IPS DF 6.9 (cell line): ENCODE data around the gene PIGBOS1.
"Not testable (repeated sequence)": the region's sequence is repeated elsewhere in the genome, so short reads cannot be mapped to it uniquely, and the experiment has no call there.

Experiments
- DNase-seq: peaks from one replicate; pipeline ENCODE4 v3.0.0-alpha.2; 2013; ENCODE audit warnings: low read depth, low spot score
- H3K27ac ChIP-seq: one replicate; pipeline ENCODE4 v1.5.1; 2013; ENCODE audit warnings: low read length, control low read depth
- H3K27me3 ChIP-seq: 2 replicates; pipeline ENCODE4 v1.6.1; 2013; ENCODE audit warnings: mild to moderate bottlenecking, low read length; ENCODE audit not compliant: control insufficient read depth, insufficient read depth
- H3K36me3 ChIP-seq: 2 replicates; pipeline ENCODE4 v1.6.1; 2013; ENCODE audit warnings: low read length; ENCODE audit not compliant: control insufficient read depth, insufficient read depth
- H3K4me1 ChIP-seq: 2 replicates; pipeline ENCODE4 v1.6.1; 2013; ENCODE audit warnings: low read length; ENCODE audit not compliant: control insufficient read depth, insufficient read depth
- H3K4me3 ChIP-seq: 2 replicates; pipeline ENCODE4 v1.5.1; 2013; ENCODE audit warnings: mild to moderate bottlenecking, low read length
- H3K9me3 ChIP-seq: 2 replicates; pipeline ENCODE4 v1.6.1; 2013; ENCODE audit warnings: low read length, inconsistent platforms; ENCODE audit not compliant: control insufficient read depth, insufficient read depth
- WGBS: extraction: QIAGEN DNeasy Blood & Tissue Kit; methylation state at CpG from one replicate; pipeline ENCODE4 v1.1.7; 2013; ENCODE audit warnings: mixed read lengths, missing lambda C conversion rate; ENCODE audit not compliant: insufficient read length, insufficient coverage; 5-methylcytosine and 5-hydroxymethylcytosine counted together

Gene PIGBOS1

GRCh38 chr15:55302801-55303200 lies 16.1 kb downstream of the PIGBOS1 start:
- H3K4me1 ChIP-seq, H3K36me3 ChIP-seq, H3K9me3 ChIP-seq, H3K4me3 ChIP-seq, H3K27ac ChIP-seq, H3K27me3 ChIP-seq, DNase-seq: not testable (repeated sequence)
- no CpG with 5 or more reads among the region's 32 CpGs for WGBS

DNA sequence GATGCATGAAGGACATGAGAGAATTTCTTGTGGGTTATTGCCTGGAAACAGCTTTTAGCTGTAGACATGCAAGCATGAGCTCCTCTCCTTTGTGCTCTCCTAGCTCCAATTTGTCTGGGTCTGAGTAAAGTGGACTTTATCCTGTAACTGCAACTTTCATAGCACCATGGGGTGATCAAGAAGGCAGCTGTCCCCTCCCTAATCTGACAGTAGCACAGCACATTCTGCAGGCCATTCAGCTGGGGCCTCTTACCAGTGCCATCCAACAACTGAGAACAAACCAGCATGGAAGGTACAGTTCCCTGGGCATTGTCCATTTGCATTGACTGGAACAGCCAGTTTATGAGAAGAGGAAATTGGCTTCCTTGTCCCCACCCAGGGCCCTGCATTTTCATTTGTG lies 21.6 kb downstream of the PIGBOS1 start:
- Histone ChIP-seq H3K27ac (no peak overlapping the region), H3K4me1 (no peaks in the 10 kb centered on the region), H3K9me3 (no peaks in the 10 kb centered on the region), H3K36me3 (no peaks in the 10 kb centered on the region), H3K4me3 (no peak overlapping the region), H3K27me3 (no peaks in the 10 kb centered on the region)
- DNase-seq: no peak

DNA sequence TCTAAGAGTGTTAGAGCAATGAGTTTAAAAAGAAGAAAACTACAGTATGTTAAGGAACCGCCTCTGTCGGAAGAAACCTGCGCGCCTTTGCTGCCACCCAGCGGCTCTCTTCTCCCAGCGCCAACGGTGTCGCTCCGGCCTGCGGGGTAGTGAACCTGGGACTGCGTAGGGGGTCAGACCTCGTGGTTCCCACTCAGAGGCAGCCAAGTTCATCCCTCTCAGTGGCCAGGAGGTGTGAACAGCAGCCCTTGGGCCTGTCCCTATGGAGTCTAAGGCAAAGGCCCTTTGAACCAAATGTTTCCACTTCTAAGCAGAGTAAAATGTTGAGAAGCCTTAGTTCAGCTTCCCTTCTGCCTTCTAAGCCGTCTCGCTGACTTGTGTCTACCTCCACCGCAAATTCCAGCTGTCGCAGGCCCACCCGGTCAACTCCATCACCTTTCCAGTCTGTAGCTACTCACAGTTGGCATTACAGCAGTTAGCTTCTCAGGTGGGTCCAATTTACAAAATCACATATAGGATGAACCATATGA lies 28.3 kb downstream of the PIGBOS1 start:
- Histone ChIP-seq H3K4me1 (peaks cover 3% of the 10 kb centered on the region), H3K36me3 (no peaks in the 10 kb centered on the region), H3K4me3 (no peak overlapping the region; the same call in 1 of the 2 replicates), H3K27me3 (no peaks in the 10 kb centered on the region), H3K27ac (no peak overlapping the region), H3K9me3 (no peaks in the 10 kb centered on the region)
- WGBS: no CpG with 5 or more reads among the region's 17 CpGs
- DNase-seq: peak; percentile 50

DNA sequence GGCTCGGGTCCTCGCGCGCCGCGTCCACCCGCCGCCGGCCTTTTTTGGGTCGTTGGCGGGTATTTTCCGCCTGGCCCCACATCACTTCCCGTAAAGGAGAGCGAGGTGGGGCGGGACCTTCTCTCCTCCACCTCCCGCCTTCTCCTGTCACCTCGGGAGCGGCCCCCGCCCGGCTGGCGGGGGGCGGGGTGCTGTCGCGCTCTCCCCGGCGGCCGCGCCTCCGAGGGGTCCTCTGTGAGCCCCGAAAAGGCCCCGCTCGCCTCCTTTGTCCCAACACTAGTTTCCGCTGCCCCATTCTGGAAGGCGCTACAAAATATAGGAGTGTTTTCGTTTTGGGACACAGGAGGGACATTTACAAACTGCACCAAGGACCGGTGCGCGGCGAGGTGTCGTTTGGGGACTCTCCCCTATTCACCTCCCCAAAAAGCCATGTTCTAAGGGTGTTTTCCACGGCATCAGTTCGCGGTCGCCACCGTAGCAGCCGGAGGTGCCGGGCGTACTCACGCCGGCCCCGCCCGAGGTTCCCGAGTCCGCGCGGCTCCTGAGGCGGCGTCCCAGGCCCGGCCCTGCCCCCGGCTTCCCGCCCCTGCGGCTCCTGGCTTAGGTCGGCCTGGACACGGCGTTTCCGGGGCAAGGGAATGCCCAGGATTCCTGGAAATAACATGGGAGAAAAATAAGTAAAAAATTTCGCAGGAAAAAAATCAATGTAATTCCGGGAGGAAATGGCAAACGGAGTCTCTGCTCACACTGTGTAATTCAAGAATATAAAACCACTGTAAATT lies 29.0 kb downstream of the PIGBOS1 start, which contains the start of gene RAB27A:
Gene RAB27A (minus strand): TSS at position 68 of the 782 bp plus-strand sequence. CDS start 54,879 bp downstream, outside the sequence.
- peak within 1 kb of the TSS; percentile 63; the same call in 1 of the 2 replicates for H3K4me3 ChIP-seq
- peaks cover 3% of the 10 kb centered on the region for H3K4me1 ChIP-seq
- no peaks in the 10 kb centered on the region for H3K27me3 ChIP-seq
- H3K9me3 ChIP-seq: no peaks in the 10 kb centered on the region
- H3K27ac ChIP-seq: no peak within 1 kb of the TSS
- no peaks in the 10 kb centered on the region for H3K36me3 ChIP-seq
- WGBS: no CpG with 5 or more reads among the region's 69 CpGs
- DNase-seq: peak; percentile 27

GRCh38 chr15:55289011-55289745 lies 29.7 kb downstream of the PIGBOS1 start:
- Histone ChIP-seq H3K4me1 (peaks cover 3% of the 10 kb centered on the region), H3K9me3 (no peaks in the 10 kb centered on the region), H3K27me3 (no peaks in the 10 kb centered on the region), H3K4me3 (peak overlapping the region; percentile 63; the same call in 1 of the 2 replicates), H3K36me3 (no peaks in the 10 kb centered on the region), H3K27ac (no peak overlapping the region)
- no CpG with 5 or more reads among the region's 37 CpGs for WGBS
- DNase-seq: no peak

DNA sequence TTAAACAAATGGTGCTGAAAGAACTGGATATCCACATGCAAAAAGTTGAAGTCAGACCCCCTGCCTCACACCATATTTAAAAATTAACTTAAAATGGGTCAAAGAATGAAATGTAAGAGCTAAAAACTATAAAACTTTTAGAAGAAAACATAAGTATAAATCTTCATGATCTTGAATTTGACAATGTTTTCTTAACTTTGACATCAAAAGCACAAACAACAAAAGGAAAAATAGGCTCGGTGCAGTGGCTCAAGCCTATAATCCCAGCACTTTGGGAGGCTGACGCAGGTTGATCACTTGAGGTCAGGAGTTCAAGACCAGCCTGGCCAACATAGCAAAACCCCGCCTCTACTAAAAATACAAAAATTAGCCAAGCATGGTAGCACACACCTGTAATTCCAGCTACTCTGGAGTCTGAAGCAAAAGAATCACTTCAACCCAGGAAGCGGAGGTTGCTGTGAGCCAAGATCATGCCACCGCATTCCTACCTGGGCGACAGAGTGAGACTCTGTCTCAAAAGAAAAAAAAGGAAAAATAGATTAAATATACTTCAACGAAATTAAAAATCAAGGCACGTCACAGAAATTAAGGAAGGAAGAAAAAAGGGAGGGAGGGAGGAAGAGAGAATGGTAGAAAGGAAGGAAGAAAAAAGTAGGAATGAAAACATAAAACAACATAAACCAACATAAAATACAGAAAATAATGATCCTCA lies 30.8 kb downstream of the PIGBOS1 start:
- Histone ChIP-seq H3K4me1 (peaks cover 3% of the 10 kb centered on the region), H3K36me3 (no peaks in the 10 kb centered on the region), H3K27me3 (no peaks in the 10 kb centered on the region), H3K9me3 (no peaks in the 10 kb centered on the region), H3K4me3 (no peak overlapping the region), H3K27ac (no peak overlapping the region)
- no CpG with 5 or more reads among the region's 8 CpGs for WGBS
- no peak for DNase-seq

DNA sequence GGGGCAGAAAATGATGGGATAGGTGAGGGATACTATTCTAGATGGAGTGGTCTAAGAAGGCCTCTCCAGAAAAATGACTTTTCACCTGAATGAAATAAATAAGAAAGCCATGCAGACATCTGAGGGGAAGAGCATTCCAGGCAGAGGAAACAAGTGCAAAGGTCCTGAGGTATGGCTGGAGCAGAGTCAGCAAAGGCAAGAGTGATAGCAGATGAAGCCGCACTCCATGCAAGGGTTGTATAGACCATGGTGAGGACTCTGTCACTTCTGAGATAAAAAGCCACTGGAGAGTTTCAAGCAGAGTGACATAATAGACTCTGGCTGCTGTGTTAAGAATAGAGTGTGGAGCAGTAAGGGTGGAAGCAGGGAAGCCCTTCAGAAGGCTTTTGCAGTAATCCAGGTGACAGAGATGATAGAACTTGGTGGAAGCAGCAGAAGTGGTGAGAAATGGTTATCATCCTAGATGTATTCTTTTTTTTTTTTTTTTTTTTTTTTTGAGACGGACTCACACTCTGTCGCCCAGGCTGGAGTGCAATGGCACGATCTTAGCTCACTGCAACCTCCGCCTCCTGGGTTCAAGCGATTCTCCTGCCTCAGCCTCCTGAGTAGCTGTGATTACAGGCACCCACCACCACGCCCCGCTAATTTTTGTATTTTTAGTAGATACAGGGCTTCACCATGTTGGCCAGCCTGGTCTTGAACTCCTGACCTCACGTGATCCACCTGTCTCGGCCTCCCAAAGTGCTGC lies 32.3 kb downstream of the PIGBOS1 start:
- WGBS: no CpG with 5 or more reads among the region's 10 CpGs
- not testable (repeated sequence) for H3K27ac ChIP-seq, DNase-seq

DNA sequence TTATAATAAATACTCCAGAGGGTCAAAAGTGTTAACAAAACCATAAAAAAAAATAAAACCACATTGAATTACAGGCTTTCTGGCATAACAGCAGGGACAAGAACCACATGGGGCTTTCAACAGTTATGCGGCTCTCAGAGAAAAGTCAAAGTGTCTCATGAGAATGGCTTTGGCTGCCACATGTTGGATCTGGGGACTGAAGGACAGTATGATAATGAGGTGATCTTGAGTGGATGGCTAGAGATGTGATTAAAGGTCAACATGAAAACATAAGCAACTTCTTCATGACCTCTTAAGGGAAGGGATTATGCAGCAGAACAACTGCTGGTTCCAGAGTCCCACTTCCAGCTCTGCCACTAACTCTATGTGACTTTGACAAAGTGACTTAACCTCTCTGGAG lies 34.5 kb downstream of the PIGBOS1 start:
- no CpG with 5 or more reads among the region's 1 CpG for WGBS
- Histone ChIP-seq H3K4me1 (no peaks in the 10 kb centered on the region), H3K4me3 (no peak overlapping the region), H3K9me3 (no peaks in the 10 kb centered on the region), H3K27ac (no peak overlapping the region), H3K36me3 (no peaks in the 10 kb centered on the region), H3K27me3 (no peaks in the 10 kb centered on the region)
- no peak for DNase-seq

More for the DNA sequence above, 32.3 kb downstream of the PIGBOS1 start:
- H3K9me3 ChIP-seq, H3K27me3 ChIP-seq, H3K4me1 ChIP-seq, H3K36me3 ChIP-seq, H3K4me3 ChIP-seq: not testable (repeated sequence)

DNA sequence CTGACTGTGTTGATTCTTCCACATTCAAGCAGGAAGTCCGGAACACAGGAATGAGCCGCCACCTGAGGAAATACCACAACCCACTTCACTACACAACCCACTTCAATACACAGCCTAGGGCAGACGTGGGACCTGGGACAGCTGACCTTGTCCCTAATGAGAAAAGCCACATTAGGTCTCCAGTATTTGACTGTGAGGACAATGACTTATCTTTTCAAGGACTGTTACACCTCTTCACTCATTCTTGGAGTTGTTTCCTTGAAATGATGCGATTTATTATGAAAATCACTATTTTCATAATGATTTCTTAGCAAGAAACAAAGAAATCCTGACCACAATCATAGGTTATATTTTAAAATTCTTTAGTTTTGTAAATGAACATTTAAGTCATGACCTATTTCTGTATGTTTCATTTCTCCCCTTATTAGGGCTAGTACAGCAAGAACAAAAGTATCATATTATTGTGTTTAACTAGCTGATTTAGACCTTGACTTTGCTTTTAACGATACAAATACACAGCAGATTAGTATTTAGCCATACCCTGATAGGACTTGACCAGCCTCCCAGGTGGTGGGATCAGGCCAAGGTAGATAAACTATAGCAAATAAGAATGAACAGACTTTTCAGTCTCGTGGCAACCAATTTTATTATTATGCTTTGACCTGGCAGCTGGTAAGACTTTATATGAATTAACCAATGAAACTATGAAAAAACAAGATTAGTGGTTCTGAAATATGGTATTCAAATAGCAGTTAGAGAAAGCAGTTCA lies 35.4 kb downstream of the PIGBOS1 start:
- Histone ChIP-seq H3K36me3 (no peaks in the 10 kb centered on the region), H3K9me3 (no peaks in the 10 kb centered on the region), H3K27ac (no peak overlapping the region), H3K27me3 (no peaks in the 10 kb centered on the region), H3K4me1 (no peaks in the 10 kb centered on the region), H3K4me3 (no peak overlapping the region)
- DNase-seq: no peak
- no CpG with 5 or more reads among the region's 6 CpGs for WGBS
